GM12865 (cell line): ENCODE data around the gene UNC5A.
"Not testable (repeated sequence)": the region's sequence is repeated elsewhere in the genome, so short reads cannot be mapped to it uniquely, and the experiment has no call there.

ENCODE experiments used
- DNase-seq: peaks from one replicate; pipeline ENCODE4 v3.0.0; 2010; ENCODE audit warnings: low read depth
- H3K4me3 ChIP-seq: 2 replicates; pipeline ENCODE4 v1.5.1; 2011; ENCODE audit warnings: mild to moderate bottlenecking, low read depth, low read length, control low read depth
- CTCF ChIP-seq: IDR thresholded peaks from 2 replicates; pipeline ENCODE4 v1.5.1; 2011; ENCODE audit warnings: low read length, control low read depth, low read depth, inconsistent platforms; ENCODE audit not compliant: insufficient read depth; ENCODE audit errors: missing control alignments

UNC5A gene

GRCh38 chr5:176868126-176868525, 57.8 kb downstream of the UNC5A start:
- TF ChIP-seq CTCF, result no peak
- no peak overlapping the region for H3K4me3 ChIP-seq
- no peak for DNase-seq

- no peak for TF ChIP-seq CTCF
- no peak for DNase-seq
- no peak overlapping the region for H3K4me3 ChIP-seq
Observed at GRCh38 chr5:176868731-176869130, 58.4 kb downstream of the UNC5A start.

GRCh38 chr5:176869501-176870109, 59.2 kb downstream of the UNC5A start:
- no peak for TF ChIP-seq CTCF
- no peak for DNase-seq
- H3K4me3 ChIP-seq, result no peak overlapping the region

GRCh38 chr5:176870110-176870591, 59.8 kb downstream of the UNC5A start:
- TF ChIP-seq CTCF, result peak; percentile 21
- no peak overlapping the region for H3K4me3 ChIP-seq
- peak; percentile 9 for DNase-seq

- not testable (repeated sequence) for H3K4me3 ChIP-seq, DNase-seq
Observed at GRCh38 chr5:176870644-176871043, 60.3 kb downstream of the UNC5A start.

- not testable (repeated sequence) for DNase-seq, H3K4me3 ChIP-seq
Observed at GRCh38 chr5:176872586-176872985, 62.2 kb downstream of the UNC5A start.

GRCh38 chr5:176873011-176873410, 62.7 kb downstream of the UNC5A start:
- not testable (repeated sequence) for H3K4me3 ChIP-seq, DNase-seq

GRCh38 chr5:176873541-176874172, 63.3 kb downstream of the UNC5A start:
- no peak for DNase-seq
- H3K4me3 ChIP-seq, result no peak overlapping the region
- no peak for TF ChIP-seq CTCF
